Effector CD8-positive, alpha-beta T cell (primary cell): Measurements from ENCODE around the gene NOC2L.

Experiments used
- DNase-seq: peaks from one replicate; lab custom pipeline; 2025; lab: John Stamatoyannopoulos, UW

Gene NOC2L

GRCh38 chr1:929712-930632 is 29.1 kb downstream of the NOC2L start:
- DNase-seq = no peak

- no peak for DNase-seq
These were observed 30.0 kb downstream of the NOC2L start for GRCh38 chr1:928825-929661.

GRCh38 chr1:927748-928147 is 31.3 kb downstream of the NOC2L start:
- DNase-seq = no peak

GRCh38 chr1:927234-927633 is 31.8 kb downstream of the NOC2L start:
- no peak for DNase-seq

- DNase-seq = no peak
These were observed 33.3 kb downstream of the NOC2L start for GRCh38 chr1:925561-926421.

- no peak for DNase-seq
These were observed 34.1 kb downstream of the NOC2L start for GRCh38 chr1:924656-925560.

GRCh38 chr1:923991-924655 is 34.9 kb downstream of the NOC2L start:
- DNase-seq = no peak

- DNase-seq = peak; percentile 23
These were observed 35.7 kb downstream of the NOC2L start, which contains the start of gene SAMD11 for GRCh38 chr1:923131-923990. Gene SAMD11 (plus strand): TSS chr1:923923. CDS start chr1:924432, 509 bp downstream.

GRCh38 chr1:921011-921837 is 37.8 kb downstream of the NOC2L start:
- no peak for DNase-seq

GRCh38 chr1:920521-920920 is 38.5 kb downstream of the NOC2L start:
- DNase-seq = no peak

GRCh38 chr1:920010-920409 is 39.0 kb downstream of the NOC2L start:
- no peak for DNase-seq

GRCh38 chr1:919271-919872 is 39.7 kb downstream of the NOC2L start:
- DNase-seq = no peak

GRCh38 chr1:918843-919242 is 40.2 kb downstream of the NOC2L start:
- no peak for DNase-seq

- no peak for DNase-seq
These were observed 40.7 kb downstream of the NOC2L start for GRCh38 chr1:918353-918752.

- no peak for DNase-seq
These were observed 41.5 kb downstream of the NOC2L start for GRCh38 chr1:917466-918091.

- DNase-seq = no peak
These were observed 42.0 kb downstream of the NOC2L start for GRCh38 chr1:917076-917459.
